ENCODE measurements around the gene COL18A1.
"Not testable (repeated sequence)": the region's sequence is repeated elsewhere in the genome, so short reads cannot be mapped to it uniquely, and the experiment has no call there.

Gene COL18A1

DNA sequence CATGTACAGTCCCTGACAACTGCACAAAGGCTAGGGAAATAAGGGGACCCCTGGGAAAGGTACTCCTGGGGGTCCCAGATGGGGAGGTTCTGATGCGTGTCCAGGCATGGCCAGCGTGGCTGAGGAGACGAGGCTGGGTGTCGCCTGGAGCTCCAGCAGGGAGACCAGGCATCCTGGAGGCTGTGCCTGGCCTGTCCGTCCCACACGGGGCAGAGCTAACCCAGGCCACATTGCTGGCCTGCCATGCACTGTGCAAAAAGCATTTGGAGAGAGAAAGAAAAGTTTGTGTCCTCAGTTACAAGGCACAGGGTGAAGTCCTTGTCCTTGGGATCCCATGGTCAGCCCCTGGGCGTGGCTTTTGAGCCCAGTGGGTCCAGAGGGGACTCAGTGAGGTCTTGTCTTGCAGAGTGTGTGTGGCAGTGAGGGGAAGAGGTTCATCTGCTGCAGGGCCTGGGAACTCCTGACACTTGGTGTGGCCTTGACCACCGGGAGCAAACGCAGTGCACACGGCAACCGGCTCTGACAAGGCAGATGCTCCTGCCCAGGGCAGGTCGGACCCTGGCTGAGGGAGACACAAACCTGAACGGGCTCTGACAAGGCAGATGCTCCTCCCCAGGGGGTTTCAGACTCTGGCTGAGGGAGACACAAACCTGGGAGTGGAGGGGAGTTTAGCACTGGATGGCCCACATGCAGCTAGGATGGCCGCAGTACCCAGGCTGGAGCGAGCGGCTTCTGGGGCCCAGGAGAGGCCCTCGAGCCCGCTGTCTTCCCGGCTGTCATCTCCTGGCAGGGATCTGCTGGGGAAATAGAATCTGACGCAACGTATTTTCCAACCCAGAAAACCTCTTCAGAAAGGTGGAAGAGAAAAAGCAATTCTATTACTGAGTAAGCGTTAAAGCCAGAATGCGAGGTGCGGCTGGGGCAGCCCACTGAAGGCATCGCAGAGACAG lies 37.3 kb upstream of the COL18A1 start:
- DNase-seq (ENCODE audit: low spot score), result no peak

DNA sequence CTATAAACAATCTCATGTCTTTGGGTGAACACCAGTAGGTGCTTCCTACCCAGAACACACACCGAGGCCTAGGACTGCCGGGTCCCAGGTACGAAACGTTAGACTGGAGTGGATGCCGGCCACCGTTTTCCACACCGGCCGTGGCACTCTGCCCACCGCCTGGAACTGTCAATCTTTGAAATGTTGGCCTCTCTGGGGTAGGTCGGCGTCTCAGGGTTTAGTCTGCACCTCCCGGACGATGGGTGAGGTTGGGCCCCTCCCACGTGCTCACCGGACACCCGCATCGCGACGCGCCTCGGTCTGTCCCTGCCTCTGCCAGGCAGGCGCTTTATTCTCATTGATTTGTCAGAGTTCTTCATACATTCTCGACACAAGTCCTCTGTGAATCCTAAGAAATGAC lies 35.9 kb upstream of the COL18A1 start:
- DNase-seq (ENCODE audit: low spot score), result not testable (repeated sequence)

DNA sequence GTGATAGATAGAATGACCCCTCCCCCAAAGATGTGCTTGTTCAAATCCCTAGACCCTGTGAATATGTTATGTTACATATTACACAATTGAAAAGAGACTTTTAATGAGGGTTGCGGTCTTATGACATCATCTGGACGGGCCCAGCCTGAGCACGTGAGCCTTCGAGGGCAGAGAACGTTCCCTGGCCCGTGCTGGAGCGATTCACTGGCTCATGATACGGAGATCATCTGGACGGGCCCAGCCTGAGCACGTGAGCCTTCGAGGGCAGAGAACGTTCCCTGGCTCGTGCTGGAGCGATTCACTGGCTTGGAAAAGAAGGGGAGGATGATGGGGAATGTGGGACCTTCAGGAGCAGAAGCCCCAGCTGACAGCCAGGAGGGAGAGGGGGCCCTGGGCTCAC lies 34.4 kb upstream of the COL18A1 start:
- no peak for DNase-seq (ENCODE audit: low spot score)

DNA sequence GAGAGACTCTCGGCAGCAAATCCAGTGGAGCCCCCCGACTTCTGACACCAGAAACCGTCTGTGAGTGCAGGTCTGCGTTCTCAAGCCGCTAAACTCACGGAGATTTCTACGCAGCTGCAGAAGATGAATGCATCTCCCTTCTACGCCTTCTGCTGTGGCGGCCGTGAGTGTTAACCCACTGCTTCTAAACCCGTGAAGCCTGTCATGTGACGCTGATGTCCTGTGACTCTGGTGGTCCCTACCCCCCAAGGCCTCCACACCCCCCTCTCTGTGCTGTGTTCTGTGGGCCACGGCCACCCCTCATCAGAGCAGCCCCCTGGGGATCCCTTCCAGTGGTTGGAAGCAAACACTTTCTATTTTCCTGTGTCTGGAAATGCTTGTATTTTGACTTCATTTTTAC lies 33.9 kb upstream of the COL18A1 start:
- no peak for DNase-seq (ENCODE audit: low spot score)

DNA sequence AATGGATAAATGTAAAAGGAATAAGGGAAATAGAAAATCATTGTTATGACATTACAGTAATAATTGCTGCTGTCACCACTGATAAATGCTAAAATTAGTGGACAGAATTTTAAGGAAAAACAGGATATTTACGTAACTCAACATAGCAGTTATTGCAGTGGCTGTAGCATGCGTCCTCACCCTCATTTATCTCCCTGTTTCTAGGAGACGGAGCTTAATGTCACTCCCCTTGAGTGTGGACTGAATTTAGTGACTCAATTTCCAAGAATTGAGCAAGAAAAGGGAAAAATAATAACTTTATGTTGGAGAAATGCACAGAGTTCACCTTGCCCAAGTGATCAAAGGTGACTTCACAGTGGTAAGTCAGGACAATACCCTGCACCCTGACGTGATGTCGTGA lies 33.3 kb upstream of the COL18A1 start:
- no peak for DNase-seq (ENCODE audit: low spot score)

DNA sequence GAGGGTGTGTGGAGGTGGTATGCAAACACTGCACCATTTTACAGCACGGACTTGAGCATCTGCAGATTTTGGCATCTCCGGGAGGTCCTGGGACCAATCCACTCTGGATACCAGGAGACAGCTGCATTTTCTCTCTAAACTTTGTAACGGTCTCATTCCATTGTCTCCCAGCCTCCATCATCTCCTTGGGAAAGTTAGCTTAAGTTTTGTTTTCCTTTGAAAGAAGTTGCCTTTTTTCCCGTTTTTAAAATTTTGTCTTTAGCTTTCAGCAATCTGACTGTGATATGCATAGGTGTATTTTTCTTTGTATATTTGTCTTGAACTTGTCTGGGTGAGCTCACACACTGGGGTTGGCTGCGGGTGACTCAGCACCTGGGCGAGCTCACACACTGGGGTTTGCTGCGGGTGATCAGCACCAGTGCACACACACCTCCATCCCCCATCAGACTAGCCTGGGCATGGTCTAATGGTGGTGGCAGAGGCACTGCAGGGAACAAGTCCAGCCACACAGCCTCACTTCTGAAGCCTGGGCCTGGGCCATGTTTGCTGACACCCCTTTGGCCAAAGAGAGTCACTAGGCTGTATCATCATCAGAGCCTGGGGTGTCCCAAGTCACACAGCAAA lies 32.1 kb upstream of the COL18A1 start:
- DNase-seq (ENCODE audit: low spot score), result no peak

DNA sequence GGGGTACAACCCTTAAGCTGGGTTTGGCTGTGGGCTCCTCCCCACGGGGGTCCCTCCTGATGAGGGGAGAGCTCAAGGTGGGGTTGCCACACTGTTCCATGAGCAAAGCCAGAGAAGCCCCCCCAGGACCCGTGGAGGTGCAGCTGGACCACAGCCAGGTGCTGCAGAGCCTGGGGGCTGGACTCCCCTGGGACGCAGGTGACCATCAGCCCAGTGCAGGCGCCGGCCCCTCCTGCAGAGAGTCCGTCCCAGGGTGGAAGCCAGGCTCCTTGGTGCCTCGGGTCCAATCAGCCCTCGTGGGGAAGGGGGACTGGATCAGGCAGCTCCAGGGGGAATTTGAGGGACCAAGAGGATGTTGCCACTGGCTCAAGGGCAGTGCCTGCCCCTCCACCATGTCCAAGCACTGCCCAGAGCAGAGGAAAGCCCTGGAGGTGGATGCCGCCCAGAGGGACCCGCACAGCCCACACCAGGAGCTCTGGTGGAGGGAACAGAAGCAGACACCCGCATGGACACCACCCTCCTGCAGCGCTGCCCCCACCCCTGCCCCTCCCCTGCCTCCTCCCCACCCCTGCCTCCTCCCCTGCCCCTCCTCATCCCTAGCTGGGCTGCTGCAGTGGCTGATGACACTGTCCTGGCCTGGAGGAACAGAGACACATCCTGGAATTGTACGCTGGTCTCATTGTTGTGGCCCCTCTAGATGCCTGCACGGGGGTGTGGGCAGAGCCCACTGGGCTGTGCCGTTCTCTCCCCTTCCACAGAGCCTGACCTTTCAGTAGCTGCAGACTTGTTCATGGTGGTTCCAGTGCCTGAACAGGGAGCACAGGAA lies 30.8 kb upstream of the COL18A1 start:
- DNase-seq (ENCODE audit: low spot score), result no peak

DNA sequence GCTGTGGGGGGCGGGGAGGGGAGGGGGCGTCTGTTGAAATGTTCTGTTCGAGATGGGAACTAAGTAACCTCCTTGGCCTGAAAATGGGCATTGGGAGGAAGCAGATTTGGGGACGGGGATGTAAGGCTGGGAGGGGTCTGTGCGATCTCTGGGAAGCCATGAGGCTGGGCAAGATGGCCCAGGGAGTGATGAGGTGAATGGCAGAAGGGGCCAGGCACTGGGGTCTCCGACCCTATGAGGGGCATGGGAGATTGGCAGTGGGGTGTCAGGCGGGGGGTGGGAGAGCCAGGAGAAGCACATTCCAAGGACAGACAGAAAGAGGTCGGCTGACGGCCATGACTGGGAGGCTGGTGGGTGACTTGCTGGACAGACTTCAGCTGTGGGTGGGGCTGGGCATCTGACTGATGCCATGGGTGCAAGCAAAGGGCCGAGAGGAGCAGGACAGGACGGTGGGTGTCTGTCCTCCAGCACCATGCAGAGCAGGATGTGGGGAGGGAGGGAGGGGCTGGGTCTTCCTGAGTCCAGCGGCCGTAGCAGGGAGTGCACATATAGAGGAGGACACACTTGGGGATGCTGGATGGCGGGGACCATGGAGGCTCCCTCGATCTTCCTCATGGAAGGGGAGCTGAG lies 30.0 kb upstream of the COL18A1 start:
- DNase-seq (ENCODE audit: low spot score), result no peak

DNA sequence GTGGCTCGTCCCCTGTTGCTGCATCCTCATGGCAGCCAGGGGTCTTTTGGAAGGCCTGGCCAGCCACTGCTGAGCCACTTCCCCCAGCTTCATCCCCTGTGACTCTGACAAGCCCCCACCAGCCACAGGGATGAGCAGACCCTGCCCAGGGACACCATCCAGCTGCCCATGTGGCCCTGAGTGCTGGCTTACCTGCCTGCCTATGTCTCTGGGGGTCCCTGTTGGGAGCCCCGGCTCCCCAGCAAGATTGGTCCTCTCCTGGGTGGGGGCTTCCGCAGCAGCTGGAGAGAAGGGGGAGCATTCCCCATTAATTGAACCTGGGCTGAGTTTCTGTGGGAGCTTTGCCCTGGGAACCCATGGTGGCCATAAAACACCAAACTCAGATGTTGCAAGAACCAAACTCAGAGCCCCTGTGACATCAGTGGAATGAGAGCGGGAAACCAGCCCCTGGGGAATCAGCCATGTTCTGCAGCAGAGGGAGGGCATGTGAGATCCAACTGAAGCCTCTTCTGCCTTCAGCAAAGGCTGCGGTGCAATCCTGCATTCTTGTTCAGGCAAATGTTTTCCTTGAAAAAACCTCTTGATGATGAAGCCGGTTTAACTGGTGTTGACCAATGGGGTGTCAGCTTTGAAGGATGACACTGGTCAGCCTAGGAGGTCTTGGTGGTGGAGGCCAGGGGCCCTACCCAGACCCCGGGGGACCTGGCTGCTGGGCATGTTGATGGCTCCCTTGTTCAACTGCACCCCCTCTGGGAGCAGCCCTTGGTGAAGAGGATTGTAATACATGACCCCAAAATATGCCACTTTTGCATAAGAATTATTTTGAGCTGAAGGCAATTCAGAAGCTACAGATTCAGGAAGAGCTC lies 28.3 kb upstream of the COL18A1 start:
- DNase-seq (ENCODE audit: low spot score), result no peak

DNA sequence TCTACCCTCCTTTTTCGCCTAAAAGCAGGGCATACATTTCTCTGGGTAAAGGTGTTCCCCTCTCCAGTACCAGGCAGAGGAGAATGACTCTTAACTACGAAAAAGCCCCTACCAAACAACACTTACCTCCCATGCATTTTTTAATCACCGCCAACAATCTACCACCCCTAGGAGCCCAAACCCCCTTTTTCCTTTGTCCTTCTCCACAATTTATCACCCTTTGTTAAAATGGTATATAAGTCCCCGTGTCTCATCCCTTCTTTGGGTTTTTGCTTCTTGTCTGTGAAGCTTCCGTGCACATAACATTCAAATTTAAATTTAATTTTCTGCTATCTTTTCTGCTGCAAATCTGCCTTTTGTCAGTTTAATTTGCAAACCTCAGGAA lies 27.6 kb upstream of the COL18A1 start:
- DNase-seq (ENCODE audit: low spot score), result no peak

DNA sequence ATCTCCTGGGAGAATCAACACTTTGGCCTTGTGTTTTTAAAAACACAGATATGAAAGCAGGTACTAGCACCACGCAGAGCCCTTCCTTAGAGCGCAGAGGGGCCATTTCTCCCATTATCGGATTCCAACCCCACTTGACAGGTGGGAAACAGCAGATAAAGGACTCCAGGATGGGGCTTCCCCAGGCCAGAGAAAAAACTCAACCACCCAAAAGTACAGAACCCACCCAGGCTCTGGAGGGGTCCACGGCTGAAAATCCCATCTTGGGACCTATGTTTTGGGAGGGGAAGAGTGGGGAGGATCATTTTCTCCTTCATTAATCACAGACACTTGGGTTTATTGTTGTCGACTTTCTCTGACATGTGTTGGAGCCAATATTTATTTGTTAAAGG lies 27.1 kb upstream of the COL18A1 start:
- DNase-seq (ENCODE audit: low spot score), result no peak

DNA sequence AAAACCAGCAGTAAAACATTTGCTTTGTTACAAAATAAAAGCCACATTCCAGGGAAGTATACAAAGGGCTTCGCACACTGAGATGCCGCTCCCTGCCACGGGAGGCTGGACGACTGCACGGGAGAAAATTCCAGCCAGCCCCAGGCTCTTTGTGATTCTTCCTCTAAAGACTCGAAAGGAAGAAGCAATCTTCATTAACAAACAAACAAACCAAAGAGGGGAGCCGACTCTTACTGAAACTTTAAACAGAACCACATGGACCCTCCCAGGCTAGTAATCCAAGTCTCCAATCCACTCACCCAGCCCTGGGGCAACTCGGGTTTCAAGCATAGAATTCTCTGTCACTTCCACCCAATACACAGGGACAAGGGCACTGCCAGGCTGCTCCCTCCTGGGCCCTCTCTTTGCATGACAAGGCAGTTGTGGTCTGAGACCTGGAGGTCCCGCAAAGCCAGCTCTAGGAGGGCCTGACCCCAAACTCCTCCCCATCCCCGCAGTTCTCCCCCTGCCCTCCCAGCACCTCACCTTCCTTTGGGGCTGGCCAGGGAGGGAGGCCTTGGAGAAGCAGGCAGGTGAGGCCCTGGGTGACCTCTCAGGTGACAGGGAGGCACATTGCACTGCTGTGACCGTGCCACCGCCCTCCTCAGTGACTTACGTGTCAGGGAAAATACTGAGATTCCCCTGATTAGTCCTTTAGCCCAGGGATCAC lies 26.6 kb upstream of the COL18A1 start:
- DNase-seq (ENCODE audit: low spot score), result no peak

DNA sequence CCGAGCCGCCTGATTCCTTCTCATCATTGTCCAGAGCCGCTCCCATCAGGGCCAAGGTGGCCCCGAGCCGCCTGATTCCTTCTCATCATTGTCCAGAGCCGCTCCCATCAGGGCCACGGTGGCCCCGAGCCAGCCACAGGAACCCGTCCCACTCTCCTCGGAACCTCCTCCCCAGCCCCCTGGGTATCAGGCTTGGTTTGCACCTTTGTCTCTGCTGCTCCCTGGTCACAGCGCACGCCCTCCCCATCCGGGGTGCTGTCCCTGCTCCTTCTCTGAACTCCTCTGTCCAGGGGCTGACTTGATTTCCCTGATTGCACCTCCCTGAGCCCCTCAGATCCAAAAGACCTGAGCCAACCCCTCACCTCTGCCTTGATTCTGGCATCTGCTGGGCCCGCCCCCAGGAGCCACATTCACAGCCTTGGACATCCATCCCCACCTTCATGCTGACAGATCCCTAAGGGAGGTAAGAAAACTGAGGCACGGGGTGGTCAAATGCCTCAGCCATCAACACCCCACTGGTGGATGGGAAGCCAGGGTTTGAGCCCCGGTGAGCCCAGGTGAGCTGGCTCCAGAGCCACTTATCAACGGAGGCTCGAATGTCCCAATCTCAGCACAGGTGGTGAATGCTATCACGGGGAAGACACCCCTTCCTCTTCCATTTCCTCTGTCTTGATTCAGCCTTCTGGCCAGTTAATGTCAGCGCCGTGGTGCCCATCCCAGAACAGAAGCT lies 25.6 kb upstream of the COL18A1 start:
- DNase-seq (ENCODE audit: low spot score), result no peak

DNA sequence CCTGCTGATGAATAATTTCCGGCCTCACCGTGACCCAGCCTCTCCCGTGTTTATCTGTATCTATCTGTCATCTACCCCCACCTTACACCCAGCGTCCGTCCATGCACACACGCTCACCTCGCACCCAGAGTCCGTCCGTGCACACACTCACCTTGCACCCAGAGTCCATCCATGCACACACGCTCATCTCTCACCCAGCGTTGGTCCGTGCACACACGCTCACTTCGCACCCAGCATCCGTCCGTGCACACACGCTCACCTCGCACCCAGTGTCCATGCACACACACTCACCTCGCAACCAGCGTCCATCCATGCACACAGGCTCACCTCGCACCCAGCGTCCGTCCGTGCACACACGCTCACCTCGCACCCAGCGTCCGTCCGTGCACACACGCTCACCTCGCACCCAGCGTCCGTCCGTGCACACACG lies 25.0 kb upstream of the COL18A1 start:
- no peak for DNase-seq (ENCODE audit: low spot score)

DNA sequence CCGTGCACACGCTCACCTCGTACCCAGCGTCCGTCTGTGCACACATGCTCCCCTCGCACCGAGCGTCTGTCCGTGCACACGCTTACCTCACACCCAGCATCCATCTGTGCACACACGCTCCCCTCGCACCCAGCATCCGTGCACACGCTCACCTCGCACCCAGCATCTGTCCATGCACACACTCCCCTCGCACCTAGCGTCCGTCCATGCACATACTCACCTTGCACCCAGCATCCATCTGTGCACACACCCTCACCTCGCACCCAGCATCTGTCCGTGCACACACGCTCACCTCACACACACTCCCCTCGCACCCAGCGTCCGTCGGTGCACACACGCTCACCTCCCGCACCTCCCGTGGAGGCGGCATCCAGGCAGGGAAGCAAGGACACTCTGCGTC lies 24.4 kb upstream of the COL18A1 start:
- DNase-seq (ENCODE audit: low spot score), result no peak

DNA sequence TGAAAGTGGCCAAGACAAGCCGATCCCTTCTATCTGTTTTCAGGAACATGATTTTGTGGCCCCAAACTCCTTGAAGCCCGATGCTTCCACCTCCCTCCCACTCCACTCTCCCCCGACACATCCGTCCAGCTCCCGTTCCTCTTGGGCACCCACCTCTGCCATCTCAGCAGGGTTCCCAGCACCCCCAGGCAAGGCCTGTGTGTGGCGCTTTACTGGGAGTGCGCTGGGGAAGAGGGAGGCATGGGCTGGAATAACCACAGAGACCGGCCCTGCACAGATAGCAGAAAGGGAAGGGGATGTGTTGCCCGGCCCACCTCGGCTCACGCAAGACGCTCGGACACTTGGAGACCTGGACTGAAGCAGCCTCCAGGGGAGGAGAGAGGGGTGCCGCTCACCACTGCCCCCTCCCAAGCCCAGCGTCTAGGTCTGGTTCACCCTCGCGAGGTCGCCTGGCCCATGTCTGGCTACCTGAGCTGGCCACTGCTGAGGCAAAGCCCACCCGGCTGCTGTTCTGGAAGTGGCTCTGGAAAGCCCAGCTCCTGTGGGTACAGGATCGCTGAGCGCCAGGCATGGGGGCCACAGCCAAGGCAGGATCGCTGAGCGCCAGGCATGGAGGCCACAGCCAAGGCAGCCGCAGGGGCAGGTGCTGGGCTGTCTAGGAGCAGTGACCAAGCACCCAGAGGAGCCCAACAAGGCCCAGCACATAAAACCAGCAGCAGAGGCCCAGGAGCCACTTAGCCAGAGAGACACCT lies 23.8 kb upstream of the COL18A1 start:
- no peak for DNase-seq (ENCODE audit: low spot score)

DNA sequence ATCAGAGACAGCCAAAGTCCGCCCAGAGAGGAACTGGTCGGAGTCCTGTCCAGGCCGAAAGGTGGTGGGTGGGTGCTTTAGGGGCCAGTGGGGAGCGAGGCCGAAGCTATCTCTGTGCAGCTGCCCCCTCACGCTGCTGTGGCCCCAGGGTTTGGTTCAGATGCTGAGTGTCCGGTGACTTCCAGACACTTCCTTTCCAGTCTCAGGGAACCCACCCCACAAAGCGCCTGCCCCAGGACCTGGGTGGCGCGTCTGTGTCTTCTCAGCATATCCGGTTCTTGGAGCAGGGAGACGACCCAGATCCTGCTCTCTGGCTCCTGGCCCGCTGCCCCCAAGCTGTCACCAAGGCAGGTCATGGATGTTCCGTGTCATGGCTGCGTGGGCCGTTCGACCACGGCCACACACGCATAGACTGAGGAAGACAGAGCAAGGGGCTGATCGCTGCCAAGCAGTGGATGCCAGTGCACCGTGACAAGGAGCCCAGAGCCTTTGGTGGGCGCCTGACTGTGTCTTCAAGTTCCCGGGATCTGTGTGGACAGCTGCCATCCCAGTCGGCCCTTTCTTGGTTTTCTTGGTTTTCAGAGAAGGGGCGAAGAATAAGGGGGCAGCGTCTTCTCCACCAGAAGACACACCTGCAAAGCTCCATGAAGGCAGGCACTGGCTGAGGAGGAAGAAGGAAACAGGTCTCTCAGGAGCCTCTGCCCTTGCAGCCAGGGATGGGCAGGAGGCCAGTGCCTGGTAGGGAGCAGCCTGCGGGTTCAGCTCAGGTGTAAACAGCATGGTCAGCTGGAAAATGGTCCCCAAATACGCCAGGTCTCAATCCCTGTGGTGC lies 22.9 kb upstream of the COL18A1 start:
- DNase-seq (ENCODE audit: low spot score), result no peak

DNA sequence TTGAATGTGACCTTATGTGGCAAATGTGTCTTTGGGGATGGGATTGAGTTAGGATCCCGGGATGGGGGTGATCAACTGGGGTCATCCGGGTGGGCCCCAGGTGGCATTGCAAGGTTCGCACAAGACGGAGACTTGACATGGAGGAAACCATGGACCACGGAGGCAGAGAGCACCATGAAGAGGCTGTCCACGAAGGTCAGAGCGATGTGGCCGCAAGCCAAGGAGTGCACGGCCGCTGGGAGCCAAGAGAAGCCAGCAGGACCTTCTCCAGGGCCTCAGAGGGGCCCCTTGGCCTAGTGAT lies 22.3 kb upstream of the COL18A1 start:
- no peak for DNase-seq (ENCODE audit: low spot score)
